SK-N-MC (cell line): Measurements from ENCODE around the gene TMEM131.
A peak's percentile ranks its signal among the peaks of the same experiment; 100 is the strongest.

Source experiments
- EZH2 ChIP-seq: fragments of 200-600 bp; sonication (generic); IDR thresholded peaks from one replicate; pipeline ENCODE4 v1.6.1; 2017; ENCODE audit warnings: antibody characterized with exemption
- POLR2AphosphoS5 ChIP-seq: IDR thresholded peaks from 2 replicates; pipeline ENCODE4 v1.6.1; 2012; ENCODE audit warnings: mild to moderate bottlenecking, low read depth, low read length, borderline replicate concordance

GRCh38 chr2:97995734-97996624, at the start of gene TMEM131:
- TF ChIP-seq EZH2 (no peak), POLR2AphosphoS5 (peak; percentile 70)
